HG03135 (cell line): ENCODE data around the gene DIPK1A.

Experiments
- ATAC-seq: cut with Tn5 transposase; IDR thresholded peaks from one replicate; pipeline ENCODE4 v1.9.1; 2021; ENCODE audit warnings: mild to moderate bottlenecking, moderate library complexity; ENCODE audit not compliant: unreplicated experiment

Gene DIPK1A

DNA sequence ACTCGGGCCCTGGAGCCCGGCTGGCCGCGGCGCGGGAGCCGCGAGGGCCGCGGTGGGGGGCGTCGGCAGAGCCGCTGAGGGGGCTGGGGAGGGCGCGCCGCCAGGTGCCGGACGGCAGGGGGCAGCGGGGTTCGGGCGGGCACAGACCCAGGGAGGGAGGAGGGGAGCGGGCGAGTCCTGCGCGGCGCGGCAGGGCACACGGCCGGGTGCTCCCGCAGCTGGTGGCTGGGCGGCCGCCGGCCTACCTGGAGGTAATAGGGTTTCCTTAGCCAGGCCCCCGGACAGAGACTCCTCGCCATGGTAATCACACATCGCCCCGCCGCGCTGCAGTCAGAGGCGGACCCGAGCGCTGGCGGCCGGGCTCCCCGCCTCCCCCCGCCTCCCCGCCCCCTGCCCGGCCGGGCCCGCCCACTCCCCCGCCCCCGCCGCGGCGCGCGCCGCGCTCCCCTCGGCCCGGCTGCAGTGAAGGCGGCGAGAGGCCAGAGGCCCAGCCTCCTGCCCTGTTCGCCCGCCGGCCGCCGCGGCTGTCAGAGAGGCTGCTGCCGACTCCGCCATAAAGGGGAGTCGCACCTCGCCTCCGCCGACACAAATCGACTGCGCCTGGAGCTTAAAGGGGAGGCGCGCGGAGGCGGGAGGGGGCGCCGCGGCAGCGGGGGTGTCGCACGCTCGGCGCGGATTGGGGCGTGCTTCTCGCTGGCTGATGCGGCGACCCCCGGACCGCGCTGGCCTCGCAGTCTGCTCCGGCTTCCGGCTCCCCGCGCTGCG lies at the start of gene DIPK1A:
Gene DIPK1A (minus strand): TSS at position 332 of the 765 bp plus-strand sequence. CDS start 33 bp downstream, at position 299.
- ATAC-seq, result peak; percentile 42

GRCh38 chr1:93007941-93008577 lies 46.8 kb upstream of the DIPK1A start:
- ATAC-seq, result no peak

GRCh38 chr1:93005252-93005598 lies 44.0 kb upstream of the DIPK1A start:
- no peak for ATAC-seq

GRCh38 chr1:93004566-93005251 lies 43.4 kb upstream of the DIPK1A start:
- no peak for ATAC-seq

GRCh38 chr1:93003981-93004380 lies 42.7 kb upstream of the DIPK1A start:
- no peak for ATAC-seq

- no peak for ATAC-seq
Measured at GRCh38 chr1:93002781-93003180, 41.5 kb upstream of the DIPK1A start.

GRCh38 chr1:93001893-93002292 lies 40.6 kb upstream of the DIPK1A start:
- no peak for ATAC-seq

DNA sequence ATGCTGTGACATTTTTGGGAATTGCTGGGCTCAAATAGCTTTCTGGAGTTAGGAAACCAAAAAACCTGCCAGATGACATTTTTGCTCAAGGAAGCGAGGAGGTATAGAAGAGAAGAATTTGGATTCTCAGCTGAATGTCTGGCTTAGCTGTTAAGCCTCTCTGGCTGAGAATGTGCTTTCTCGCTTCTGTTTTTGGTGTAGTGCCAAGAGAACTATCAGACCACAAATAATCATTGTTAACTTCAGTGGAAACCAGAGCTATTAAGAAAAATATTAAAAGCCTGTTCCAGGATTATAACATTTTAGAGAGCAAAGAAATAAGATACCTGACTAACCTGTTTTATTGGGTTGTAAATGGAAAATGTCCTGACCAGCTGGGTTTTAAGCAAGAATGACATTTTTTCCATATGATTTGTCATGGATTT lies 39.5 kb upstream of the DIPK1A start:
- no peak for ATAC-seq

- ATAC-seq, result no peak
Measured at GRCh38 chr1:93000291-93000690, 39.0 kb upstream of the DIPK1A start.

- no peak for ATAC-seq
Measured at GRCh38 chr1:92998821-92999220, 37.6 kb upstream of the DIPK1A start.

DNA sequence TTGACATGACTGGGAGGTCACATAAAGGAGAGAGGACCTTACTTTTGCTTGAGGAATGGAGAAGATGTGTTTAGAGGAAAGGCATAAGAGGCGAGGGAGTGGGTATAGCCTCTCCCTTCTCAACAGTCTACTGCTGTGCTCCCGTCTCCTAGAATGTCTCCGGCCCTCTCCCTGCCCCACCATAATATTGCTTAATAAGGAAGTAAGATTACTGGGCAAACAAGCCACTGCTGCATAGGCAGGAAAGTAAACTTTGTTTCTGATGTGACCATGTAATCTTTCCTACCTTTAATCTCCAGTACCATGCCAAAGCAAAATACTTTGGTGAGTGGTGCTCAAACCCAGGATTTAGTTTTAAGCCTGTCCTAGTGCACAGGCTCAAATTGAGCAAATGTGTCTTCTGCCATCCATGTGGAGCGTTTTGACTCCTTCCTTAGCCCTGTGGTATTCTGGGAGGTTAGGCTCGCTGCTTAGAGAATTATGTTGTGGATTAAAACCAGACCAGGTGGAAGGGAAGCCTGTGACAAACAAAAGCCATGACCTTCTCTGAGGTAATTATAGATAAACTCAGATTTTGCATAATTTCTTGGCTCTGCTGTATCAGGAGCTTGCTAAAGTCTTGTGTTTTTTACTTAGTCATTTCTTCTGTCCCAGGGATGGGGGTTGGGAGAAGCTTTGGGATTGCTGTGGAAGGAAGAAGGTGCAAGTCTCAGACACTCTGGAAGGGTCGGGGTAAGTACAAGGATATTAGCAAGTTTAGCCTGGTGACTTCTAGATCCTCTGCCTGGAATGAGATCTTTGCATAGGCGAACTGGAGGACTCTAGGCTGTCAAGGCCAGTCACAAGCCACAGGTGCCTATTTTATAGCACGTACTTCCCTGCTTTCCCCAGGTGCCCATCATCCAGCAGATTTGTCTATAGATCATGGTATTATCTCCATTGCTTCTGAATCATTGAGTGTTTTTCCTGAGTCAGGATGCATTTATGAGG lies 34.5 kb upstream of the DIPK1A start:
- ATAC-seq, result no peak

- ATAC-seq, result peak; percentile 83
Measured at GRCh38 chr1:92994105-92994712, 32.9 kb upstream of the DIPK1A start.

DNA sequence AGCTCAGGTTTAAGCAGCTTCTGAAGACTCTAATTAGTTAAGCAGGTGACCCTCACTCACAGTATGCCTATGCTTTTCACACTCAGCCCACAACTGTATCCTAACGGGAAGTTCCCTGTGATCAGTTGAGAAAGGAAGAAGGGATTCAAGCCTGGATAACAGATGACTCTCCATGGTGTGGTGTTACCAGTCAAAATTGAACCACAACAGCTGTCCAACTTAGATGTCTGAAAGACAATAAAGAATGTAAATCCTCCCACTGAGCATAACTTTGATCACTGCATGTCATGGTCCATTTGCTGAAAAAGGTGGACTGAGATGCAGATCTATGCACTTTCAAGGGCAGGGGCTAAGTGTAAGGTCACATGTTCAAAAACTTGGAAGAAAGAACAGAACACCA lies 32.3 kb upstream of the DIPK1A start:
- no peak for ATAC-seq

DNA sequence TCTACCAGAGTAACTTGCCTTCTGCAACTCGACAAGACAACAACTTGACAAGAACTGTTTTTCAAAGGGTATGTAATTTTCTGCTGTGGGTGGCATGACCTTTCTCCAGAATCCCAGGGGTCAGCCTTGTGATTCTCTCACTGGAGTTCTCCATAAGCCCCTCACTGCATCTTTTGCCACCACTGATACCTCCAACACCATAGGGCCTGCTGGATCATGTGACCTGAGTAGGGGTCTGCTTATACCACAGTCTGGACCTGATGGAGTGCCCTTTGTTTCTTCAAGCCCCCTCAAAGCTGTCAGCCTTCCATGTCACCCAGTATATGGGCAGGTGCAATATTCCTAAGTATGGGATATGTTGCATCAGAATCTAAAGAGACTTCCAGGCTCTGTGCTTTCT lies 31.6 kb upstream of the DIPK1A start:
- no peak for ATAC-seq

GRCh38 chr1:92992054-92992453 lies 30.8 kb upstream of the DIPK1A start:
- no peak for ATAC-seq

DNA sequence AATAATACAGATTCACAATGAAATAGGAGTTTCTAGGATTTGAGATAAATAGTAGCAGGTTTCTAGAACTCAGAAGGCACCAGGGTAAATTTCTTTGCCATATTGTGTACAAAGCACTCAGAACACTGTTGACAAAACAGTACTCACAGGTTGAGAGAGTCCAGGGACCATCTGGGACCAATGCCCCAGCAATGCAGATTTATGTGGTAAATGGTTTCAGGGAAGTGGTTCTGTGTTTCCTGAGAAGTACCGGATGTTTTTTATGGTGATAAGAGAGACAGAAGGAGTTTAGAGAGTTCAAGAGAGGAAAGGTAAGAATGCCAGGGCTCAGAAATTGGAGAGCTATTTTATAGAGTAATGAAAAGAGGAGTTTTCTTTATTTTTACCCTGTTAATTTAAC lies 29.6 kb upstream of the DIPK1A start:
- ATAC-seq, result no peak

DNA sequence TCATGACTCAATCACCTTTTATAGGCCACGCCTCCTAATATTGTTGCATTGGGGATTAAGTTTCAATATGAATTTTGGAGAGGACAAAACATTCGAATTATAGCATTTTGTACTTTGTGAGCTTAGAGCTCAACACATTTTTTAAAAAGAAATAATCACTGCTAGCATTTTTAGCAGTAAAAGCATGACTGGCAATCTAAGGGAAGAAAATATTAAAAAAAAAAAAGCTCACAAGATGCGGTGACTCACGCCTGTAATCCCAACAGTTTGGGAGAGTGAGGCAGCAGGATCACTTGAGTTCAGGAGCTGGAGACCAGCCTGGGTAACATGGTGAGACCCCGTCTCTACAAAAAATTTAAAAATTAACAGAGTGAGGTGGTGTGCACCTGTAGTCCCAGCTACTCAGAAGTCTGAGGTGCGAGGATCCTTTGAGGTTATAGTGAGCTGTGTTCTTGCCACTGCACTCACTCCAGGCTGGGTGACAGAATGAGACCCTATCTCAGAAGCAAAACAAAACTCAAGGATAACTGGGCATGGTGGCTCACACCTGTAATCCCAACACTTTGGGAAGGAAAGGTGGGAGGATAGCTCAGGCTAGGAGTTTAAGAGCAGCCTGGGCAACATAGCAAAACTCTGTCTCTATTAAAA lies 28.8 kb upstream of the DIPK1A start:
- ATAC-seq, result no peak

GRCh38 chr1:92989253-92989652 lies 28.0 kb upstream of the DIPK1A start:
- no peak for ATAC-seq

DNA sequence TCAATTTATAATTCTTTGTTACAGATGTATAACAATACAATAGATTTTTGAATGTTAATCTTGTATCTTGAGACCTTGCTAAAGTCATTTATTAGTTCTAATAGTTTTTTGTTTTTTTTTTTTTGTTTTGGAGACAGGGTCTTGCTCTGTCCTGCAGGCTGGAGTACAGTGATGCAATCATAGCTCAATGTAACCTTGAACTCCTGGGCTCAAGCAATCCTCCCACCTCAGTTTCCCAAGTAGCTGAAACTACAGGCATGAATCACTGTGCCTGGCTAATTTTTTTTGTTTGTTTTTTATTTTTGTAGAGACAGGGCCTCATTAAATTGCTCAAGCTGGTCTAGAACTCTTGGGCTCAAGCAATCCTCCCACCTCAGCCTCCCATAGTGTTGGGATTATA lies 26.2 kb upstream of the DIPK1A start:
- no peak for ATAC-seq

GRCh38 chr1:92985101-92985500 lies 23.8 kb upstream of the DIPK1A start:
- no peak for ATAC-seq
